Thyroid gland (tissue), 4 donors: ENCODE measurements around the gene CDC34.

ENCODE experiments used
- POLR2A ChIP-seq, 2 donors: fragments of 450-650 bp; IDR thresholded peaks; one replicate each; pipeline ENCODE4 v1.6.1; 2017; ENCODE audit warnings: antibody characterized with exemption in 2 of 2, mild to moderate bottlenecking in 2 of 2, moderate library complexity in 1 of 2
- TF ChIP-seq, protein P1 (sequence below), 6 experiments: fragments of 200-600 bp in 3 of 6; fragments of 450-650 bp in 3 of 6; sonication (generic) in 3 of 6; IDR thresholded peaks; one replicate each; pipeline ENCODE4 v1.5.1; 2016 to 2019; ENCODE audit warnings: antibody characterized with exemption in 6 of 6, mild to moderate bottlenecking in 2 of 6, inconsistent platforms in 1 of 6, moderate library complexity in 1 of 6

DNA sequence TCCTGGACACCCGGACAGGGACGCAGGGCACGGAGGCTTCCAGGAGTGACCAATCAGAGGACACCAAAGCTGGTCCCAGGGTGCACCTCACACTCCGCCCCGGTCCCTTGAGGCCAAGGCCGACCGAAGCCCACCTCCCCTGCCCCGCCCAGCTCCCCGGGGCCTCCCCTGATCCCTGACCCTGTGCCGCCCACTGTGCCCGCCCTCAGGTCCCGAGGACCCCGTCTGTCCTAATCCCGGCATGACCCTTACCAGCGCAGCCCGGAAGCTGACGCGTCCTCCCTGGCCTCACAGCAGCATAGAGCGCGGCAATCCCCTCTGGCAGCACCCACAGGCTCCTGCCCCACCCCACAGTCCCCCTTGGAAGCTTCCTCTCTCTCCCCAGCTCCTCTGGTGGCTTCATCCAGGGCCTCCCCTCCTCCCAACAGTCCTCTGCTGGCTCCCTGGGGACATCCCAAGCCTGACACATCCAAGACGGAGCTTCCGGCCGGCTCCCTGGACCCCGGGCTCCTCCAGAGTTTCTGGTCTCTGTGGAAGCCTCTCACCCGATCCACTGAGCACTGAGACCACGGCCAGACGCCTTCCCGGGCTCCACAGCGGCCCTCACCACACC lies 7.4 kb upstream of the CDC34 start:
- TF ChIP-seq, protein P1, sequence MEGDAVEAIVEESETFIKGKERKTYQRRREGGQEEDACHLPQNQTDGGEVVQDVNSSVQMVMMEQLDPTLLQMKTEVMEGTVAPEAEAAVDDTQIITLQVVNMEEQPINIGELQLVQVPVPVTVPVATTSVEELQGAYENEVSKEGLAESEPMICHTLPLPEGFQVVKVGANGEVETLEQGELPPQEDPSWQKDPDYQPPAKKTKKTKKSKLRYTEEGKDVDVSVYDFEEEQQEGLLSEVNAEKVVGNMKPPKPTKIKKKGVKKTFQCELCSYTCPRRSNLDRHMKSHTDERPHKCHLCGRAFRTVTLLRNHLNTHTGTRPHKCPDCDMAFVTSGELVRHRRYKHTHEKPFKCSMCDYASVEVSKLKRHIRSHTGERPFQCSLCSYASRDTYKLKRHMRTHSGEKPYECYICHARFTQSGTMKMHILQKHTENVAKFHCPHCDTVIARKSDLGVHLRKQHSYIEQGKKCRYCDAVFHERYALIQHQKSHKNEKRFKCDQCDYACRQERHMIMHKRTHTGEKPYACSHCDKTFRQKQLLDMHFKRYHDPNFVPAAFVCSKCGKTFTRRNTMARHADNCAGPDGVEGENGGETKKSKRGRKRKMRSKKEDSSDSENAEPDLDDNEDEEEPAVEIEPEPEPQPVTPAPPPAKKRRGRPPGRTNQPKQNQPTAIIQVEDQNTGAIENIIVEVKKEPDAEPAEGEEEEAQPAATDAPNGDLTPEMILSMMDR (IDR thresholded peaks at IDR 0.05): no peak
- TF ChIP-seq POLR2A (IDR thresholded peaks at IDR 0.05): no peak
